Activated T-cell treated with anti-CD3 and anti-CD28 coated beads, Interleukin-2, amount 50 U/mL, for 48 hours (primary cell): ENCODE data around the gene PTK7.
"Not testable (repeated sequence)": the region's sequence is repeated elsewhere in the genome, so short reads cannot be mapped to it uniquely, and the experiment has no call there.

Source experiments
- DNase-seq, 2 experiments: peaks; one replicate each; pipeline ENCODE4 v3.0.0-alpha.2; 2020

PTK7 gene

DNA sequence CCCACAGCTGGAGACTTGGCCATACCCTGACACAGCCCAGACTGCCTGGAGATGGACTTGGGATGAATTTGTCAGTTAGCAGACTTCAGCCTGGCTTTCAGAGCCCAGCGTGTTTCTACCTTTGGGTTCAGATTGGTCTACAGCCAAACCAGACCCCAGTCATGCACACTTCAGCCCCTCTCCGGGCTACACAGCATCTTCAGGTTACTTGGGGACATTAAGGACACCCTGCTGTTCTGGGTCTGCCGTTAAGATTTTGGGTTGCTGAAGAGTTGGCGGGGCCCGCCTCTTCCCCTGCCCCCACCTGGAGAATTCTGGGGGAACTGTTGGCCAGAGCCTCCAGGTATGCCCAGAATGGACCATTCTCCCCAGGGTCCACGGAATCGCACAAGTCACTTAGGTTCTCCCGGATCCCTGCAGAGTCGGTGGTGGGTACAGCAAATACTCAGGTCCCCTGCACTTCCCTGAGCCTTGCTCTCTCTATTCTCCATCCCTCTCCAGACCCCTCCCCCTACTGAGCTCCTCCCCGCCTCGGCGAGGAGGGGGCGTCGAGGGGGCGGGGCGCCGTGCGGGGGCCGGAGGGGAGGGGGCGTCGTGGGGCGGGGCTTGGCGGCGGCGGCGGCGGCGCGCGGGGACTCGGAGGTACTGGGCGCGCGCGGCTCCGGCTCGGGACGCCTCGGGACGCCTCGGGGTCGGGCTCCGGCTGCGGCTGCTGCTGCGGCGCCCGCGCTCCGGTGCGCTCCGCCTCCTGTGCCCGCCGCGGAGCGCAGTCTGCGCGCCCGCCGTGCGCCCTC lies at the start of gene PTK7:
TSS of gene PTK7 (plus strand) at position 645 of the 794 bp plus-strand sequence. CDS start 175 bp downstream, outside the sequence.
- peak in 1 of 2 experiments; percentile 58 for DNase-seq

DNA sequence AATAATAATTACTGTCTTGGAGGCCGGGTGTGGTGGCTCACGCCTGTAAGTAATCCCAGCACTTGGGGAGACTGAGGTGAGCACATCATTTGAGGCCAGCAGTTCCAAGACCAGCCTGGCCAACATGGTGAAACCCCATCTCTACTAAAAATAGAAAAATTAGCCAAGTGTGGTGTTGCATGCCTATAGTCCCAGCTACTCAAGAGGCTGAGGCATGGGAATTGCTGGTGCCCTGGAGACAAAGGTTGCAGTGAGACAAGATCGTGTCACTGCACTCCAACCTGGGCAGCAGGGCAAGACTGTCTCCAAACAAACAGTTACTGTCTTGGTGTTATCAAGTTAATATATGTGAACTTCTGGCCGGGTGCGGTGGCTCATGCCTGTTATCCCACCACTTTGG lies 49.7 kb upstream of the PTK7 start:
- DNase-seq = no peak

GRCh38 chr6:43029120-43029519 lies 47.0 kb upstream of the PTK7 start:
- DNase-seq = no peak

DNA sequence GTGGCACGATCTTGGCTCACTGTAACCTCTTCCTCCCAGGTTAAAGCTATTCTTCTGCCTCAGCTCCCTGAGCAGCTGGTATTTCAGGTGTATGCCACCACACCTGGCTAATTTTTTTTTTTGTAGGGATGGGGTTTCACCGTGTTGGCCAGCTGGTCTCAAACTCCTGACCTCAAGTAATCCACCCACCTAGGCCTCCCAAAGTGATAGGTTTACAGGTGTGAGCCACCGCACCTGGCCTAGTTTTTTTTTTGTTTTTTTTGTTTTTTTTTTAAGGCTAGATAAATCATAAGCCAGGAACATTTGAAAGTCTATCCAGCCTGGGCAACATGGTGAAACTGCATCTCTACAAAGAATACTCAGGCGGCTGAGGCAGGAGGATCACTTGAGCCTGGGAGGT lies 43.8 kb upstream of the PTK7 start:
- no peak for DNase-seq

GRCh38 chr6:43033496-43034189 lies 42.5 kb upstream of the PTK7 start:
- no peak for DNase-seq

GRCh38 chr6:43034190-43034525 lies 42.0 kb upstream of the PTK7 start:
- DNase-seq = no peak

- DNase-seq = no peak
Measured at GRCh38 chr6:43035495-43036194, 40.5 kb upstream of the PTK7 start.

DNA sequence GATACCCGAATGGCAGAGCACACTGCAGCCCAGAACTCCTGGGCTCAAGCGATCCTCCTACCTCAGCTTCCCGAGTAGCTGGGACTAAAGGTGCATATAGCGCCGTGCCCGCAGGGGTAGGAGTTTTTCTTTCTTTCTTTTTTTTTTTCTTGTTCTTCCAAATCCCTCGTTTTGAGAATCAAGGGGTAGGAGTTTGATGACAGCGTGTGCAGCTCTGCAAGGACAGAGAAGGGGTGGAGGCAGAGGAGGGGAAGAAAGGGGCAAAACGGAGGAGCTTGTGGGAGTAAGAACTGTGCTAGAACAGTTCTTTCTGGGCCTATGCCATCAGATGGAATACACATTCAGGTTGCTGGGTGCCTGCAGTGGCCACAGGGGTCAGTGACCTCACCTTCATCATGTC lies 39.4 kb upstream of the PTK7 start:
- DNase-seq = no peak

DNA sequence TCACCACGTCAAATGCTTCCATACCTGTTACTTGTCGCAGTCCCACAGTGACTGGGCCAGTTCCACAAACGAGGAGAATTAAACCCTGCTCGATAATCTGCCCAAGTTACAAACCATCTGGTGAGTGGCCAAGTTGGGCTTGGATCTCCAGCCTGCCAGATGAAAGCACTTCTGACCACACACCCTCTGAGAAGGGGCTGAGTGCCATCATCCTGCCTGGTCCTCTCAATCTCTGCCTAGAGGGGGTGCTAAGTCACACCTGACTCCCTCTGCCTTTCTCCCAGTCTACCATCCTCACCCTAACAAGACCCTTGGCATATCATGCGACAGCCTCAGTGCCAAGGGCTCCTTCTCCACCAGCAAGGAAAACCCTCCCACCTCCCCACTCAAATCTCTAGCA lies 38.9 kb upstream of the PTK7 start:
- DNase-seq = no peak

DNA sequence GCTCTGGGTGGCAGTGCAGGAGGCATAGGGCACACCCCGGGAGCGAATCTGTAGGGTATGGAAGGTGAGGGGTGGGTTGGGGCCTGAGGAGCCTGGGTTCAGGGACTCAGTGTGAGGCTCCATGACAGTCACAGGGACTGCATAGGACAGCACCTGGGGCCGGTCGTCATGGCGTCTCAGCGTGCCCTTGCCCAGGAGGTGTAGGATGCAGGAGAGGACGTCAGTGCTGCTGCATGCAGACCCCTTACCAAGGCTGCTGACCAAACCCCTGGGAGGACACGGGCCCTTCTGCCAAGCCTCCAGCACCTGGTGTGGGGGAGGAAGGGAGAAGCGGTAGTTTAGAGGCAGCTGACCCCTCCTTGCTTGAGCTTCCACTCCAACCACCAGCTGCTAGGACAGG lies 38.4 kb upstream of the PTK7 start:
- DNase-seq = no peak

GRCh38 chr6:43038727-43039126 lies 37.4 kb upstream of the PTK7 start:
- no peak for DNase-seq

- no peak for DNase-seq
Measured at GRCh38 chr6:43040542-43041257, 35.4 kb upstream of the PTK7 start.

DNA sequence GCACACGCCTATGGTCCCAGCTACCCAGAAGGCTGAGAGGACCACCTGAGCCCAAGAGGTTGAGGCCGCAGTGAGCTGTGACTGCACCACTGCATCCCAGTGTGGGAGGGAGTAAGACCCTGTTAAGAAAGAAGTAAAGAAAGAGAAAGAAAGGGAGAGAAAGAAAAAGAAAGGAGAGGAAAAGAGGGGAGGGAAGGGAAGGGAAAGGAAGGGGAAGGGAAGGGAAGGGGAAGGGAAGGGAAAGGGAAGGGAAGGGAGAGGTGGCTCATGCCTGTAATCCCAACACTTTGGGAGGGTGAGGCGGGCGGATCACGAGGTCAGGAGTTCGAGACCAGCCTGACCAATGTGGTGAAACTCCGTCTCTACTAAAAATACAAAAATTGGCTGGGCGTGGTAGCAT lies 34.6 kb upstream of the PTK7 start:
- not testable (repeated sequence) for DNase-seq

- no peak for DNase-seq
Measured at GRCh38 chr6:43043310-43043709, 32.8 kb upstream of the PTK7 start.

DNA sequence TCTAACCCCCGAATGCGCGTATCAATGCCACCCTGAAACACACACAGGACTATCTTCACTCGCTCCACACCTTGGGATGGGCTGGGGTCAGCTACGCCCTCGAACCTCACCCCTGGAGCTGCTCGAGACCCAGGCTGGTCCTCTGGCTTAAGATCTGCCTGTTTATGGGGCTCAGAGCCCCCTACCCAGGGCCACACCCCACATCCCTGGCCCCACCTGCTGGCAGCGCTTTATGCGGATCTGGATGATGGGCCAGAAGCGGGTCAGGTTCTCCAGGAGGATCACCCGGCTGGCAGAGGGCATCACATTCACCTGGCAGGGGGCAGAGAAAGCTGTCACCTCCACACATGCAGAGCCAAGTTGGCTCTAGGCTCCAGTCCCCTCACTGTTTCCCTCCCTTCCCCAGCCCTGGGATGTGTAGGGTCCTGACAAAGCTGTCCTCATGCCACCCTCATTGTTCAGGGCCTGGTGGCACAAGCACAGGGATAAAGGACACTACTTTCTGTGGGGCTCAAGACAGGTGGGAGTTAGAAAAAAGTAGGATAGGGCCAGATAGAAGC lies 30.7 kb upstream of the PTK7 start:
- DNase-seq = no peak

DNA sequence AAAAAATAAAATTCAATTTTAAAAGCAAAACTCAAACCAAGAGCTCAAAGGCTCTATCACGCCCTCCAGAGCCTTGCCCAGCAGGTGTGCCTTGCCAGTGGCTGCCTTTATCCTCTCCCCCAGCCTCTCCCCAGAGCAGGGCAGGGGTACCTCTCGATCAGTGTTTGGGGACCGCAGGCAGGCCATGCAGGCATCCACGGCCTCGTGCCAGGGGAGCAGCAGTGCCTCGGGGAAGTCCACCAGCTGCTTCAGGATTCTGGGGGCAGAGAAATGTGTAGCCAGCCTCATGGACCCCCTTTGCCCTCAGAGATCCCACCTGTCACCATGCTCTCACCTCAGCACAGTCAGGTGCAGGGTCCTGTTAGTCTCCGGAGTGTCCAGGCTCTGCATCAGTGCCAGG lies 28.1 kb upstream of the PTK7 start:
- DNase-seq = no peak

- DNase-seq = no peak
Measured at GRCh38 chr6:43050981-43051380, 25.1 kb upstream of the PTK7 start.

DNA sequence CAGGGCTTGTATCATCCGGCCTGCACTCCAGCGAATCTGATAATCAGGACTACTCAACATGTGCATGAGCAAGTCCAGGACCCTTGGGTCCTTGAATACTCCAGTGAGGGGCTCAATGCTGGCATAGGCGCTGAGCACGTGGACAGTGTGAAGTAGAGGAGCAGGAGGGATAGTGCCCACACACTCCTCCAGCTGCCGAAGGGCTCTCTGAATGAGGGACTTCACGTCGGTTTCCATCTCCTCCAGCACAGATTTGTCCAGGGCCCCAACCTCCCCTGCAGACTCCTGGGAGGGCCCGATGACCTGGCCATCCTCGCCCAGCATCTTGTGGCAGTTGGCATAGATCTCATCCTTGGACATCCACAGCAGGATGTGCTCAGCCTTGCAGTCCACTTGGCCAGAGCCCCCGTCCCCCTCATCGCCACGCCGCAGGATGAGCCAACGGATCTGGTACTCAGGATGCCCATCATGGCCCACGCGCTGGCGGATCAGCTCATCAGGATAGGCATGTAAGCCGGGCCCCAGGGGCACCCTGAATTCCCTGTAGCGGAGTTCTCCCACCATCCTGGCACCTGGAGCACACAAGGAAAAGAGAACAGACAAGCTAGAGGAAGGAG lies 23.8 kb upstream of the PTK7 start:
- no peak for DNase-seq

GRCh38 chr6:43052842-43053544 lies 23.1 kb upstream of the PTK7 start:
- DNase-seq = peak; percentile 52 to 57

DNA sequence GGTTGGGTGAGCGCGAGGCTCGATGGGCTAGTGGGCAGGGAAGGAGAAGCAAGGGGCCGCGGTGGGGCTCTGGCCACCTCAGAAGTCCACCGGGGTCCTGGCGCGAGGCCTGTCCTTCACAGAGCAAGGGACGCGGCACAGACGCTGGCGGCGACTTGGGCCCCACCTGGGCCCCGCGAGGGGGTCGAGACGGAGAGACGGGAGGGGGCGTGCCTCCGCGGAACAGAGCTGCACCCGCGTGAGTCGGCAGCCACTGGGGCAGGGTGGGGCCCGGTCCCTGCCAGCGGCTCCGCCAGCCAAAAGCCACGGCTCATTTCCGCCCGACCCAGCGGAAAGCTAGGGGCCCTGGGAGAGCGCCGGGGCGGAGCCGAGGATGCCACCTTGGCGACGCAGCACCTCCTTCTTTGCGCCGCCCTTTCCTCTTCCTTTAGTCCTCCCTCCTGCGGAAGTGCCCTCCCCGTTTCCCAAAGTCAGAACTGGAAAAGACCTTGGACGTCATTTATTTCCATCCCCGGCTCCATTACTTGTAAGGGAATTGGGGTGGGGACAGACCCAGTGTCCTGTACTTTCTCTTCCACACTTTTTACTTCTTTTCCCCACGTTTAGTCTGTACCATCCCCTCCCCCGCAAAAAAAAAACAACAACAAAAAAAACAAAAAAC lies 22.4 kb upstream of the PTK7 start, which contains the start of gene CUL7:
TSS of gene CUL7 (minus strand) at position 307 of the 661 bp plus-strand sequence. CDS start 1,063 bp downstream, outside the sequence.
- DNase-seq = peak; percentile 91 to 94
